NCI-H82 treated with DMSO at 0.1 percent for 48 hours (cell line): ENCODE data around the gene ZNF821.
"Not testable (repeated sequence)": the region's sequence is repeated elsewhere in the genome, so short reads cannot be mapped to it uniquely, and the experiment has no call there.

Experiments used
- DNase-seq: peaks from one replicate; lab custom pipeline; 2025; ENCODE audit not compliant: unreplicated experiment; lab: John Stamatoyannopoulos, UW

The ZNF821 gene

GRCh38 chr16:71903608-71904007, 19.6 kb upstream of the ZNF821 start:
- DNase-seq = no peak

- DNase-seq = no peak
These were observed 18.8 kb upstream of the ZNF821 start for GRCh38 chr16:71902656-71903365.

- DNase-seq = no peak
These were observed 15.2 kb upstream of the ZNF821 start for GRCh38 chr16:71899171-71899570.

- no peak for DNase-seq
These were observed 12.9 kb upstream of the ZNF821 start for GRCh38 chr16:71896764-71897368.

GRCh38 chr16:71895679-71896365, 11.8 kb upstream of the ZNF821 start:
- no peak for DNase-seq

GRCh38 chr16:71894921-71895678, 11.1 kb upstream of the ZNF821 start, which contains the start of gene IST1:
Gene IST1, plus strand, starts transcription at chr16:71895531. Its CDS starts 20,110 bp downstream, at chr16:71915641.
- peak; percentile 87 for DNase-seq

- no peak for DNase-seq
These were observed 10.4 kb upstream of the ZNF821 start for GRCh38 chr16:71894229-71894920.

- DNase-seq = no peak
These were observed 9.9 kb upstream of the ZNF821 start for GRCh38 chr16:71893888-71894228.

GRCh38 chr16:71889147-71889546, 5.2 kb upstream of the ZNF821 start:
- DNase-seq = no peak

GRCh38 chr16:71885261-71885650, 1.3 kb upstream of the ZNF821 start:
- DNase-seq = no peak

- no peak for DNase-seq
These were observed 674 bp downstream of the ZNF821 start for GRCh38 chr16:71883168-71883848.

- peak; percentile 63 for DNase-seq
These were observed 1.3 kb downstream of the ZNF821 start for GRCh38 chr16:71882505-71883167.

GRCh38 chr16:71880176-71880575, 3.8 kb downstream of the ZNF821 start:
- no peak for DNase-seq

- no peak for DNase-seq
These were observed 5.1 kb downstream of the ZNF821 start for GRCh38 chr16:71878911-71879310.

- no peak for DNase-seq
These were observed 10.8 kb downstream of the ZNF821 start for GRCh38 chr16:71873199-71873598.

GRCh38 chr16:71870818-71871217, 13.2 kb downstream of the ZNF821 start:
- DNase-seq = no peak

GRCh38 chr16:71869089-71869488, 14.9 kb downstream of the ZNF821 start:
- DNase-seq = no peak

- DNase-seq = no peak
These were observed 16.0 kb downstream of the ZNF821 start for GRCh38 chr16:71867939-71868338.

- not testable (repeated sequence) for DNase-seq
These were observed 16.8 kb downstream of the ZNF821 start for GRCh38 chr16:71867175-71867574.
